ENCODE measurements around the gene RNF17.
"Not testable (repeated sequence)": the region's sequence is repeated elsewhere in the genome, so short reads cannot be mapped to it uniquely, and the experiment has no call there.

Gene RNF17

GRCh38 chr13:24763596-24764275 is at the start of gene RNF17:
RNF17 (plus strand) TSS chr13:24764169; CDS start chr13:24764204, 35 bp downstream.
- DNase-seq, result no peak

DNA sequence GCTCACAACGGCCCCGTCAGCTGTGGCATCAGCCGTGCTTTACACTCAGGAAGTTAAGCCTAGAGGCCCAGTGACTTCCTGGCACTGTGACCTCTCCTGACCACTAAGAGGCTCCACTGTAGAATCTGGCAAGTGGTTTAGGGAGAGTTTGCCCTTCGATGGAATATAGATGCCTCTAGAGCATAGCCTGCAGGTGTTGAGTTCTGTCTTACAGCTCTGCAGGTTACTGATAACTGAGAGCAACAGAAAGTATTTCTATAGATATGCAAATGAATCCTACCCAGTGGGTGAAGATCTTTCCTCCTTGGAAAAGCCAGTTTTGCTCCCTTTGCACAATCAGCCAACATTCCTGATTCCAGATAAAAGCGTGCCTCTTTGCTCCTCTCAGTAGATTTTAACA is 48.0 kb upstream of the RNF17 start:
- no peak for DNase-seq

DNA sequence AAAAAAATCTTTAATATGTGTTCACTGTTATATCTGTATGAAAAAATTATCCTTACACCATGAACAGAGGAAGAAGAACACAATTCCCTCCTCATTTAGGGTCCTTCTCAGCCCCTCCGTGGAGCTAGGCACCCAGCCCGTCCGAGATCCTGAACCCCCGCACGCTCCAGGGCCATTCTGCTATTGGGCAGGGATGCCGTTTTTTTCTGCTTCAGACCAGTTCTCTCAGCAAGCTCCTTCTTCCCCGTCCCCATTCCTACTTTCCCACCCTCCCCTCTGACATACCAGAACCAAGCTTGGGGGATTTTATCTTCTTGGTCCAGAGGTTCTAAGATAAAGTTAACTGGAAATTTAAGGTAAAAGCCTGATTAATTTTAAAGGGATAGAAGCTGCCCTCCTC is 47.5 kb upstream of the RNF17 start:
- DNase-seq, result no peak

DNA sequence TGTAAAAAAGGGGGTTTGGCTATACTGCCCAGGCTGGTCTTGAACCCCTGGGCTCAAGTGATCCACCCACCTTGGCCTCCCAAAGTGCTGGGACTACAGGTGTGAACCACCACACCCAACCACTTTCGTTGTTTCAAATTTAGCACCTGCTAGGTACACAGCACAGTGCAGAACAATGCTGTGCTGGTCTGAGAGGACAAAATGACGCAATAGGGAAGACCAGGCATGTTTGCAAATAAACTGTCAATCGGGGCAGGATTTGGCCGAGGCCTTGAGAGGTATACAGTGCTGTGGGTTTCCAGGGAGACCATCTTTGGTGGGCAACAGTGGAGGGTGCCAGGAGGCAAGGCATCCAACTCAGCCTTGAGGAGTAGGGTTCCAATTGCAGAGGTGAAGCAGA is 46.8 kb upstream of the RNF17 start:
- no peak for DNase-seq

DNA sequence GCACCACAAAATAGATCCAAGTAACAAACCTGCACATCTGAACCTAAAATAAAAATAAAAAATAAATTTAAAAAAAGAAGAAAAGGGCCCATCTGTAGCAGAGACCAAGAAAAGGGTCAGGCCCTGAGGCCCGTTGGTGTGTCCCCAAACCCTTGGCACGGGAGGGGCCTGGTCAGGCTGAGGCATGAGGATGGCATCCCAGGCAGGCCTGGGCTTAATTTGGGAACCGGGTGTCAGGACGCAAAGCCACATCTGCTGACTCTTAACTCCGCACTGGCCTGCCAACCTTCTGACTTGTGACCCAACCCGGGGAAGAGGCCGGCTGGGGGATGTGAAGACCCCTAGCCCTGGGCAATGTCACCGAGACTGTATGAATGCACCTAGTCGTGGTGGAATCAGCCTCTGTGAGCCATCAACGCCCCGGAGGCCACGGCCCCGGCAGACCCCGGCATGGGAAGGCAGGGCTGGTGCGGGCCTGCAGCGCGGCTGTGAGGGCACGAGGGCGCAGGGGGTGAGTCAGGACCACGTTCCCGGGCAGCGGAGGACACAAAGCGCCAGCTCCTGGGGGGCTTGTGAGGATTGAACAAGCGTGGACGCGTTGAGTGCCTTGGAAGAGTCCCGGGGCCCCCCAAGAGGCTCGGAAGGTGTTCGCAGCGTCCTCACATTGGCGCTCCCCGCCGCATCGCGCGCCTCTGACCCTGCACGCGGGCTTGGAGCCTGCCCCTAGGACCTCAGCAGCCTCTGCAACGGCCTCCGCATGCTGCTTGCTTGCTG is 45.6 kb upstream of the RNF17 start:
- no peak for DNase-seq

DNA sequence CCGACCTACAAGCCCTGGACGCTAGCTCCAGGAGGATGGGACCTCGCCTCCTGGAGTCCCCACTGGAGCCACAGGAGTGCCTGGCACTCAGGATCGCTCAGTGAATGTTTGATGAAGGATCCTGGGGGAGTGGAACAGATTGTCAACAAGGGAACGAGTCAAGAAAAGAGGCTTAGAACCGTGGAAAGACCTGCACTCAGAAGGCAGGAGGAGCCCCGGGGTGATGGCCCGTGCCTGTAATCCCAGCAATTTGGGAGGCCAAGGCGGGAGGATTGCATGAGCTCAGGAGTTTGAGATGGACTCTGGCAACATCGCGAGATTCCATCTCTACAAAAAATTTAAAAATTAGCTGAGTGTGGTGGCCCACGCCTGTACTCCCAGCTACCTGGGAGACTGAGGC is 44.8 kb upstream of the RNF17 start:
- no peak for DNase-seq

DNA sequence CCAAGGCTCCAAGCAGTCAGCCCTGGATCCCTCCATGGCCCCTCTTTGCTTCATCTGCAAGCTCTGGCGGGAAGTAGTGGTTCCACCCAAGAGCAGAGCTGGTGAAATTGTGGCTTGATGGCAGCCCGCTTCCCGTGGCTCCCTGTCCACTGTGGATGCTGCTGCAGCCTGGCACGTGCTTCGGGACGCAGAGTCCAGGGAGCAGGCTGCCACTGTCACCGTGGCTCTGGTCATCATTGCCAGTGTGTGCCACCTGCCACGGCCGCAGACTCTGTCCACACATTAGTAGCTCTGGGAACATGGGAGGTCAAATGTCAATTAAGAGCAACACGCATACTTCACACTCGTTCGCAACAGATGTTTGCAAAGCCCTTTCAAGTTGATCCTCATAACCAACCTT is 40.8 kb upstream of the RNF17 start:
- DNase-seq, result no peak

- DNase-seq, result no peak
These were observed 39.3 kb upstream of the RNF17 start for GRCh38 chr13:24724714-24725113.

DNA sequence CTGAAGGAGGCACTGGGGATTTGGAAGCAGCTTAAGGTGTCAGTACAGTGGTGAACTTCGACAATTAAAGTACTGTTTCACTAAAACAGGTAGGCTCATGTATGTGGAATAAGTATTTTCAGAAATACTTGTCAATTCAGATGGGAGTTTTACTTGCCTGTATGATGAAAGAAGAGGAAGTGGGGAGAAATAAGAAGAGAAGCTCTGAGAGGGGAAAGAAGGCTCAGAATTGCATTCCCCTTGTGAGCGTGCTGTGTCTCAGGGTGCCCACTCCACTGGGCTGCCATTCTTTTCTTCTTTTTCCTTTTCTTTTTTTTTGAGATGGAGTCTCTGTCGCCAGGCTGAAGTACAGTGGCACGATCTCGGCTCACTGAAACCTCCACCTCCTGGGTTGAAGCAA is 38.6 kb upstream of the RNF17 start:
- DNase-seq, result no peak

DNA sequence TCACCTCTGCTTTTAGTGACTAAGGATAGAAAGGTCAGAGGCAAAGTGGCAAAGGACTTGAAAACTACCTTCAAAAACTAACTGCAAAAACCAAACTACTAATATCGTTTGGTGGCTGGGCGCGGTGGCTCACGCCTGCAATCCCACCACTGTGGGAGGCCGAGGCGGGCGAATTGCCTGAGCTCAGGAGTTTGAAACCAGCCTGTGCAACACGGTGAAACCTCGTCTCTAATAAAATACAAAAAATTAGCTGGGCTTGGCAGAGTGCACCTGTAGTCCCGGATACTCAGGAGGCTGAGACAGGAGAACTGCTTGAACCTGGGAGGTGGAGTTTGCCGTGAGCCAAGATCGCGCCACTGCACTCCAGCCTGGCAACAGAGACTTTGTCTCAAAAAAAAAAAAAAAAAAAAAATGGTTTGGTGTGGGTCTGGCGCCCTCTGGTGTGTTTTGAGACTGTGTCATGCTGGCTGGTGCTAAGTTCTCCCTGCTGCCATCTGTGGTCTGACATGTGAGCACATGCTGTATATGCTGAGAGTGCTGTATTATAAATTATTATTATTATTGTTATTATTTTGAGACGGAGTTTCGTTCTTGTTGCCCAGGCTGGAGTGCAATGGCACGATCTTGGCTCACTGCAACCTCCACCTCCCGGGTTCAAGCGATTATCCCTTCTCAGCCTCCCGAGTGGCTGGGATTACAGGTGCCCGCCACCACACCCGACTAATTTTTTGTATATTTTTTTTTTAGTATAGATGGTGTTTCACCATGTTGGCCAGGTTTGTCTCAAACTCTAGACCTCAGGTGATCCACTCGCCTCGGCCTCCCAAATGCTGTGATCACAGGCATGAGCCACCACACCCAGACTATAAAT is 36.0 kb upstream of the RNF17 start:
- DNase-seq, result peak; percentile 12

DNA sequence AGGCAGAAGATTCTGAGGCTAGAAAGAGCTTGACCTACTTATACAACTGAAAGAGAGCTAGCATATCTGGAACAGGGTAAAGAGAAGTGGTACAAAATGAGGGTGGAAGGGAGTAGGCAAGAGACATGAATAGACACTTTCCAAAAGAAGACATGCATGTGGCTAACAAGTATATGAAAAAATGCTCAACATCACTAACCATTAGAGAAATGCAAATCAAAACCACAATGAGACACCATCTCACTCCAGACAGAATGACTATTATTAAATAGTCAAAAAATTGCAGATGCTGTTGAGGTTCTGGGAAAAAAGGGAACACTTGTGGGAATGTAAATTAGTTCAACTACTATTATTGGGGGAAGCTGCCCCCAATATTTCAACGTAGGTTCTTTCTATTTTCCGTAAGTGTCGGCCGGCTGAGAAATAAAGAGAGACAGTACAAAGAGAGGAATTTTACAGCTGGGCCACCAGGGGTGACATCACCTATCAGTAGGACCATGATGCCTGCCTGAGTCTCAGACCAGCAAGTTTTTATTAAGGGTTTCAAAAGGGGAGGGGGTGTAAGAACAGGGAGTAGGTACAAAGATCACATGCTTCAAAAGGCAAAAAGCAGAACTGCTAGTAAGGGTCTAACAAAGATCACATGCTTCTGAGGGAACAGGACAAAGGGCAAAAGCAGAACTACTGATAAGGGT is 32.9 kb upstream of the RNF17 start:
- not testable (repeated sequence) for DNase-seq

- DNase-seq, result no peak
These were observed 29.0 kb upstream of the RNF17 start for GRCh38 chr13:24734950-24735349.

- no peak for DNase-seq
These were observed 26.9 kb upstream of the RNF17 start for GRCh38 chr13:24737042-24737441.

GRCh38 chr13:24738366-24738847 is 25.6 kb upstream of the RNF17 start:
- no peak for DNase-seq

- no peak for DNase-seq
These were observed 23.7 kb upstream of the RNF17 start for GRCh38 chr13:24740014-24740890.

DNA sequence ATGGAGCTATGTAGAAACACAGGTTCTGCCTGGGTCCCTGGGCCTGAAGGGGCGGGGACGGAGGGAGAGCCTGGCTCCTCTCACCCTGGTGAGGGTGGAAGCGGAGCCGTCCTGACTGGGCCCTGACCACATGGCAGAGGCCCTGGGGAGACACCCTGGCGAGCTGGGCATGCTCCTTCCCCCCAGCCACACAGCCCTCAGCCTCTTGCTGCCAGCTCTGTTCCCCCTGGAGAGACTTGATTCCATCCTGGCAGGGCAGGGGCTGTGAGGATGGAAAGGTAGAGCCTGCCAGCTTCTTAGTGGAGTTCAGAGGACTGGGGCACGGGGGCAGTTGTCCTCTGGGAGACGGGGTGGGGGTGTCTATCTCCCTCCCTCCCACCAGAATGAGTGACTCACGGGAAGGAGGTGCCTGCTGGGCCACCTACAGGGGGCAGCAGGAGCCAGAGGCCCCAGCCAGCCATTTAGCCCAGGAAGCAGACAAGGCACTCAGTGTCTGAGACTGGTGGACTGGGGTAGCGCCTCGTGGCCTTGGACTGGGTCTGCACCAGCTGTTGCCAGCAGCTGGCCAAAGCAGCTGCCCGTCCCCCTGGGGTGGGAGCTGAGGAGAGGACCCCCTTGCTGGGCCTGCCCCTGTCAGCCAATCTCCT is 22.8 kb upstream of the RNF17 start:
- no peak for DNase-seq

DNA sequence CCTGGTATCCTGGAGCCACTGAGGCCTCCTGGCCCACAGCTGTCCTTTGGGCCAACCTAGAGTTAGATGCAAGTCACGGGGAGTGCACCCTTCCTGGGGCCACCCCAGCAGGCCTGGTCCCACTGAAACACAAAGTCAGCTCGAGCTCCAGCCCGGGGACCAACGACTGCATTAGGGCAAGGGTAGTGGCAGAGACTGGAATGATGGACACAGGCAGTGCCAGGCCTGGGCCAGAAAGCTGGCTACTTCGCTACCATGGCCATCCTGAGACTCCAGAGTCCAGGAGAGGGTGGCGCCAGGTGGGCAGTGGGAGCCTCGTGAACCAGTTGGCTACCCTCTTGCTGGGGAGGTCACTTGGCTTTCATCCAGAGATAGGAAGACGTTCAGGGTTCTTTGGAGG is 22.2 kb upstream of the RNF17 start:
- DNase-seq, result no peak

GRCh38 chr13:24742294-24742693 is 21.7 kb upstream of the RNF17 start:
- no peak for DNase-seq

GRCh38 chr13:24742977-24743376 is 21.0 kb upstream of the RNF17 start:
- DNase-seq, result no peak

DNA sequence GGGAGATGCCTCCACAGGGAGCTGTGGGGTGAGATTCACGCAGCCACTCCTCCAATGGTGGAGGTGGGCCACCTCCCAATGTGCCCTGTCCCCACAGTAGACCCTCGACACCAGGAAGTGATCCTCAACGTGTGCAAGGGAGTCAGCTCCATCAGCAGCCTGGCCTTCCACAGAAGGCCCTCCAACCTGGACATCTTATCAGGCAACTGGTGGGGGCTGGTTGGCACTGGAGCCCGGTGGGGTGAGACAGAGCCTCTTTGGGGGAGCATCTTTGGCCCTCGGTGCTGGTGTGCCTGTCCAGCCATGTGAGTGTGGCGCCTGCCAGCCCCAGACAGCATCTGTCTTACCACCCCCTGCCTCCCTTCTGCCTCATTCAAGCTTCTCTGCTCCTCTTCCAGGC is 19.7 kb upstream of the RNF17 start:
- no peak for DNase-seq

DNA sequence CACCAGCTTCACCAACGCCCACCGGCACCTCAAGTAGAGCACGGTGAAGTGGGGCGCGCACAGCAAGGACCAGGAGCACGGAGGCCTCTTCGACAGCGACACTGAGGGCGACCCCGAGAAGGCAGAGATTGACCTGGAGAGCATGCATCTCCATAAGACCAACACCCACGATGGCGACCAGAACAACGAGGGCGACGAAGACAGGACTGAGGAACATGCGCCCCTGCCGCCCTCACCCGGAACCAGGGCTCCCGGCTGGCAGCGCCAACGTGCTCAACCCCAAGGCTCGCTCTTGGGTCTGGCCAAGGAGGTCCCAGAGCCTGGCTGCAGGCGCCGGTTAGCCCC is 18.5 kb upstream of the RNF17 start:
- no peak for DNase-seq
